GM03348 (cell line): ENCODE data around the gene PLSCR5.
A peak's percentile ranks its signal among the peaks of the same experiment; 100 is the strongest.

ENCODE experiments used
- DNase-seq: peaks from one replicate; pipeline ENCODE4 v3.0.0; 2012; ENCODE audit warnings: low spot score

PLSCR5 gene

DNA sequence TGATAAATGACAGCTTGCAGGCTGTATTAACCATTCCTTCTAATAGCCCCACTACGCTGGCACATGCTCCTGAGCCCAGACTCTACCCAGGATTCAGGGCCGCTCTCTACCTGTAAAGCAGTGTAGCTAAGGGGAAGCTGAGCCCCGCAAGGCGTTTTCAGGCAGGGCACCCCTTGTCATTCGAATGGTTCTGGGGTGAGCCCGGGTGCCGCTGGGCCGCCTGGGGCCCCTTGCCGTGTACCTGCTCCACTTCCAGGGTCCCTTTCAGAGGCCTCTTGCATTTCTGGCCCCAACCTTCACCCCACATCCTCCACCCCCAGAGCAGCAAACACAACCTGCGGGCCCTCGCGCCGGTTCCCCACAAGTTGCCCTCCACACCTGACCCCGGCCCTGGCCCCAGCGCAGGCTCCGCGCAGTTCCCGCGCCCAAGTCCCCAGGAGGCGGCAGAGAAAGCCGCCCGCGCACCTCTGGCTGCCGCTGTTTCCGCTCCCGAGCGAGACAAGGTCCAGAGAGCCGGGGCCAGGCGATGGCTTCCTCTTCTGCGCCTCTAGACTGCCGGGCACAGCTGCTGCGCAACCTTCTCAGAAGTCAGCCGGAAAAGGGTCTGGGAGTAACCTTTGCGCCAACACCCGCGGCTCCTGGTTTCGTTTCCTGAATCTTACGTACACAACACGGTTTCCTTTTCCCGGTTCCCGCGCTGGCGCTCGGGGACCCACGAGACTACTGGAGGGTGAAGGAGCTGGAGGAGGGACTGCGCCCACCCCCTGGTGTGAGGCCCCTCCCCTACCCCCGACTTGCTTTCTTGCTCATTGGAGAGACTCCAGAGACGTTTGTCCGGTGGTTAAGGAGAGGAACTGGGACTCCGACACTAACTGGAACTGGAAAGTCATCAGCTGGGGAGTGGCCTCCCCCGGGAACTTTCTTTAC, 60.9 kb downstream of the PLSCR5 start, which contains the start of gene PLSCR1:
TSS of gene PLSCR1 (minus strand) at position 606 of the 927 bp plus-strand sequence. CDS start 8,055 bp downstream, outside the sequence.
- peak; percentile 96 for DNase-seq

GRCh38 chr3:146543461-146544001, 61.6 kb downstream of the PLSCR5 start:
- DNase-seq: peak; percentile 12

DNA sequence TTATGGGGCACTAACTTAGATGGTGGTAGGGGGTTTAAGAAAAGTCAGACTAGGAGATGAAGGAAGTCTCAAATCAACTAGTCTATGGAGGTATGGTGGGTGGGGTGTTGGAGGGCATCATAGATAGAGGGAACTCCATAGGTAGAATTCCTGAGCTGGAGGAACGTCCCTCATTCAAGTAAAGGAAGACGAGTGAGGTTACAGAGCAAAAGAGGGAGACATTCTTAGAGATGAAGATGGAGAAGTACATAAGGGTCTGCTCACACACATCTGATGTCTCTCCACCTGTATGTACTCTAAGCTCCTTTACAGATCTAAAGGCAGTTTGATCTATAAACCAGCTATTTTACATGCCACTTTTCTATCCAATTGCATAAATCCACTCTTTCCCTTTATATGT, 62.2 kb downstream of the PLSCR5 start:
- DNase-seq: no peak

GRCh38 chr3:146542179-146542578, 63.0 kb downstream of the PLSCR5 start:
- DNase-seq: no peak

- no peak for DNase-seq
Measured at GRCh38 chr3:146540978-146541377, 64.2 kb downstream of the PLSCR5 start.

GRCh38 chr3:146540236-146540635, 64.9 kb downstream of the PLSCR5 start:
- no peak for DNase-seq

DNA sequence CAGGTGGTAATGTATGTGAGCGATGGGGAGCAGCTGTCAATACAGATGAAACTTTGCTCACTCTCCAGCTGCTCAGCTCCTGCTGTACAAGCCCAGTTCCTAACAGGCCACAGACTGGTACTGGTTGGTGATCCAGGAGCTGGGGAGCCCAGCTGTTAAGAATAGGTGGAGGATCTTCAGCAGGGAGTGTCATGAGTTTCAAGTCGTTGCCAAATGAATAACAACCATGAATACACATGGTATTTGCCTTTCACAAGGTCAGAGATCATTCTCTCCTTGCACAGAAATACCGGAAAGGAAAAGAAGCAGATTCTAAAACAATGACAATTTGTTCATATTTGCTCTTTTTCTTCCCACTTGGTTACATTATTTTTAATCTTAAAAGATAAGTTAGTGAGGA, 65.8 kb downstream of the PLSCR5 start:
- no peak for DNase-seq

DNA sequence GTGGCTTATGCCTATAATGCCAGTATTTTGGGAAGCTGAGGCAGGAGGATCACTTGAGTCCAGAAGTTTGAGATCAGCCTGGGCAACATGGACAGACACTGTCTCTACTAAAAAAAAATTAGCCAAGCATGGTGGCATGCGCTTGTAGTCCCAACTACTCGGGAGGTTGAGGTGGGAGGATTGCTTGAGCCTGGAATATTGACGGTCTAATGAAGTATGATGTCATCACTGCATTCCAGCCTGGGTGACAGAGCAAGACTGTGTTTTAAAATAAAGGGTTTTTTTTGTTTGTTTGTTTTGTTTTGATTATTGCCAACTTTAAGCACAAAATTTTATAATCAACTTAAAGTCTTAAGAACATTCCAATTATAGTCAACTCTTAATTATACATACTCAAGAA, 67.5 kb downstream of the PLSCR5 start:
- DNase-seq: no peak

- peak; percentile 21 for DNase-seq
Measured at GRCh38 chr3:146536681-146537080, 68.5 kb downstream of the PLSCR5 start.
